Astrocyte (in vitro differentiated cells and primary cell): Measurements from ENCODE around the gene RAPGEF3.
A peak's percentile ranks its signal among the peaks of the same experiment; 100 is the strongest.

Source experiments
- EZH2 ChIP-seq: IDR thresholded peaks from 2 replicates; pipeline ENCODE4 v1.6.1; 2012; ENCODE audit warnings: mild to moderate bottlenecking, low read length, inconsistent platforms; ENCODE audit not compliant: insufficient read depth
- TF ChIP-seq, protein P1 (sequence below): IDR thresholded peaks from 2 replicates; pipeline ENCODE4 v1.5.1; 2011; ENCODE audit warnings: low read depth, mild to moderate bottlenecking, inconsistent platforms, low read length, moderate library complexity; ENCODE audit not compliant: insufficient read depth

DNA sequence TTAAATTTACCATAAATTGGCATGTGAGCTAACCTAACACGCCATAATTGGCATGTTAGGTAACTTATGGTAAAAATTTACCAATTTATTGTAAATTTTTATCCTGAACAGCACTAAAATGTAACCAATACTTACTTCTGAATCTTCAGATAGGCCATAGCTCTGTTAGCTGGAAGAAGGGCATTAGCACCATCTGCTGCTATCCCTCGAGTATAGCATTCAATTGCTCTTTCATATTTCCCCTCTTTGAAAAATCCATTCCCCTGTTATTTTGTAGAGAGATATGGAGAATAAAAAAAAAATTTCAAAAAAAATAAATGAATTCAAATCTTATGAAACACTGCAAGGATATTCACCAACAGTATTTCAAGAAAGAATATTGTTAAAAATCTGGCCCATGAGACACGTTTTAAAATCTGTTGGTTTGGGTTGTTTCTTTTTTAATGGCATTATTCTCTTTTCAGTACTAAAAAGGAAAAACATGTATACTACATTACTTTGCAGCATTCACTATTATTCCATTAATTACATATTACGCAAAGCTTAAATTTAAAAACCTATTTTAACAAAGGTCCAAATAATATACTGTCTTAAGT lies 71.9 kb downstream of the RAPGEF3 start:
- TF ChIP-seq, protein P1, sequence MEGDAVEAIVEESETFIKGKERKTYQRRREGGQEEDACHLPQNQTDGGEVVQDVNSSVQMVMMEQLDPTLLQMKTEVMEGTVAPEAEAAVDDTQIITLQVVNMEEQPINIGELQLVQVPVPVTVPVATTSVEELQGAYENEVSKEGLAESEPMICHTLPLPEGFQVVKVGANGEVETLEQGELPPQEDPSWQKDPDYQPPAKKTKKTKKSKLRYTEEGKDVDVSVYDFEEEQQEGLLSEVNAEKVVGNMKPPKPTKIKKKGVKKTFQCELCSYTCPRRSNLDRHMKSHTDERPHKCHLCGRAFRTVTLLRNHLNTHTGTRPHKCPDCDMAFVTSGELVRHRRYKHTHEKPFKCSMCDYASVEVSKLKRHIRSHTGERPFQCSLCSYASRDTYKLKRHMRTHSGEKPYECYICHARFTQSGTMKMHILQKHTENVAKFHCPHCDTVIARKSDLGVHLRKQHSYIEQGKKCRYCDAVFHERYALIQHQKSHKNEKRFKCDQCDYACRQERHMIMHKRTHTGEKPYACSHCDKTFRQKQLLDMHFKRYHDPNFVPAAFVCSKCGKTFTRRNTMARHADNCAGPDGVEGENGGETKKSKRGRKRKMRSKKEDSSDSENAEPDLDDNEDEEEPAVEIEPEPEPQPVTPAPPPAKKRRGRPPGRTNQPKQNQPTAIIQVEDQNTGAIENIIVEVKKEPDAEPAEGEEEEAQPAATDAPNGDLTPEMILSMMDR, result peak; percentile 78
- no peak for TF ChIP-seq EZH2
